T-helper 2 cell treated with Interferon-gamma antibody and Interleukin-4, amounts not matched to agents 5 μg/mL and 100 μg/mL, for 36 hours (primary cell): Measurements from ENCODE around the gene NABP2.
"Not testable (repeated sequence)": the region's sequence is repeated elsewhere in the genome, so short reads cannot be mapped to it uniquely, and the experiment has no call there.

Experiments
- DNase-seq: peaks from one replicate; pipeline ENCODE4 v3.0.0; 2021; ENCODE audit warnings: low spot score
- H3K27ac Mint-ChIP-seq: one replicate; pipeline ENCODE4 v1.8.0; 2021; ENCODE audit warnings: mild to moderate bottlenecking, mixed read lengths
- H3K27me3 Mint-ChIP-seq: one replicate; pipeline ENCODE4 v1.8.0; 2021; ENCODE audit warnings: low read depth, mixed read lengths
- H3K36me3 Mint-ChIP-seq: one replicate; pipeline ENCODE4 v1.8.0; 2021; ENCODE audit warnings: low read depth, mixed read lengths
- H3K4me1 Mint-ChIP-seq: one replicate; pipeline ENCODE4 v1.8.0; 2021; ENCODE audit warnings: low read depth, mixed read lengths
- H3K4me3 Mint-ChIP-seq: one replicate; pipeline ENCODE4 v1.8.0; 2022; ENCODE audit warnings: mild to moderate bottlenecking, moderate library complexity, mixed read lengths
- H3K9me3 Mint-ChIP-seq: one replicate; pipeline ENCODE4 v1.8.0; 2021; ENCODE audit warnings: mixed read lengths

Gene NABP2

DNA sequence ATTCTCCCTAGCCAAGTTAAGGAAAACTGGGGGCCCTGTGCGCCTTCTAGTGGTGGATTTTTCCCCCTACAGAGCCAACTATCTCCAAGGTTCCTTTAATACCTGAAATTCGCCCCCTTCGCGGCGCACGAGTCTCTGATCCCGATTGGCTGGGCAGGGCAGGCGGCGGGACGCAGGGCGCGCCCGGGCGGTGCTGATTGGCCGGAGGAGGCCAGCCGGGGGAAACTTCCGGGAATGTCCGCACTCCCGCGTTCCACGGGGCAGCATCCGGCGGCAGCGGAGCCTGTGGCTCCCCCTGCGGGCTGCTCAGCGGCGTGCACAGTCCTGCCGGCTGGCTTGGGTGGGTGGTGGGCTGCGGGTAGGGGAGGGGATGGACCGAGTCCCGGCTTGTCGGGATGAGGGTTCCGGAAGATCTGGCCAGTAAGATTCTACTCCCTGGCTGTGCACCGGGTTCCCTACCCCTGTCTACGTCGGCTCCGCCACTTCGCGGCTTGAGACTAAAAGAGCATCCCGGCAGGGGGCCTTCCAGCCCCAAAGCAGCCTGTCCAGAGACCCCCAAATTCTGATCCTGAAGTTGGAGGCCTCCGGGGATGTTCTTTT lies at the start of gene NABP2:
TSS of gene NABP2 (plus strand) at position 241 of the 600 bp plus-strand sequence. CDS start 515 bp downstream, outside the sequence.
- peak; percentile 97 for DNase-seq
- H3K27me3 Mint-ChIP-seq, result no peaks in the 10 kb centered on the region
- peaks cover 8% of the 10 kb centered on the region for H3K36me3 Mint-ChIP-seq
- peak within 1 kb of the TSS; percentile 100 for H3K4me3 Mint-ChIP-seq
- no peaks in the 10 kb centered on the region for H3K9me3 Mint-ChIP-seq
- H3K27ac Mint-ChIP-seq, result peak within 1 kb of the TSS; percentile 70
- H3K4me1 Mint-ChIP-seq, result peaks cover 40% of the 10 kb centered on the region

DNA sequence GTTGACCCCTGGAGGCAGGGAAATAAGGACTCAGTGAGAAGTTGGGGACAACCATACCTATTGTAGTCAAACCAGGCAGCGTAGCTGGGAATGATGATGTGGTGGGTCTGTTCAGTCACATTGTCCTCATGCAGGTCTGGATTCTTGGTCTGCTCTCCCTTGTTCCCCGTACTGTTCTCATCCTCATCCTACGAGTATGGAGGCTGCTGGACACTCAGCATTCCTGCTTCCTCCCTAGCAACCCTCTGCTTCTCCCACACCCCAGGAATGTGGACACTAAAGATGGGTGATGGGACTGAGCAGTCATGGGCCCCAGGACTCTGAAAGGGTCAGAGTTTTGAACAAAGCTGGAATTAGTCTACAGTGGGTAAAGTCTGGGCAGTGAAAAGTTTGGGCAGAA lies 45.8 kb upstream of the NABP2 start:
- Mint-ChIP-seq H3K9me3 (no peaks in the 10 kb centered on the region), H3K27me3 (no peaks in the 10 kb centered on the region), H3K4me1 (no peaks in the 10 kb centered on the region), H3K36me3 (peaks cover 66% of the 10 kb centered on the region), H3K4me3 (no peak overlapping the region), H3K27ac (no peak overlapping the region)
- no peak for DNase-seq

DNA sequence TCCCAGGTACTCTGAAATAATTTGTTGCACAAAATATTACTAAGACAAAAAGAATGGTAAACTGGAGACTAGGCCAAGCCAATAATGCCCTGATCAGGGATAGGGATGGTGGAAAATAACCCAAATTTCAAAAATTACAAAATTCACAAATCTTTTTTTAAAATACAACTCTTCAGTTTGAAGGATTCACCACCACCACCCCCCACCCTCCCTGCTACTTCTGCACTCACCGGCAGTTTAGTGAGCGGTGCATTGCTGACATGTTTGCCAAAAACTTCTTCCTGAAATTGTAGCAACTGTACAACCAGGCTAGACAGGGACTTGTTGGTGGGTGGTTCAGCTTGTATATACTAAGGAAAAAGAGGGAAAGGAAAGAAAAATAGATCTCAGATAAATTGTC lies 37.2 kb upstream of the NABP2 start:
- Mint-ChIP-seq H3K36me3 (peaks cover 45% of the 10 kb centered on the region), H3K4me3 (peak overlapping the region; percentile 91), H3K4me1 (peaks cover 32% of the 10 kb centered on the region), H3K9me3 (no peaks in the 10 kb centered on the region), H3K27me3 (no peaks in the 10 kb centered on the region), H3K27ac (no peak overlapping the region)
- no peak for DNase-seq

DNA sequence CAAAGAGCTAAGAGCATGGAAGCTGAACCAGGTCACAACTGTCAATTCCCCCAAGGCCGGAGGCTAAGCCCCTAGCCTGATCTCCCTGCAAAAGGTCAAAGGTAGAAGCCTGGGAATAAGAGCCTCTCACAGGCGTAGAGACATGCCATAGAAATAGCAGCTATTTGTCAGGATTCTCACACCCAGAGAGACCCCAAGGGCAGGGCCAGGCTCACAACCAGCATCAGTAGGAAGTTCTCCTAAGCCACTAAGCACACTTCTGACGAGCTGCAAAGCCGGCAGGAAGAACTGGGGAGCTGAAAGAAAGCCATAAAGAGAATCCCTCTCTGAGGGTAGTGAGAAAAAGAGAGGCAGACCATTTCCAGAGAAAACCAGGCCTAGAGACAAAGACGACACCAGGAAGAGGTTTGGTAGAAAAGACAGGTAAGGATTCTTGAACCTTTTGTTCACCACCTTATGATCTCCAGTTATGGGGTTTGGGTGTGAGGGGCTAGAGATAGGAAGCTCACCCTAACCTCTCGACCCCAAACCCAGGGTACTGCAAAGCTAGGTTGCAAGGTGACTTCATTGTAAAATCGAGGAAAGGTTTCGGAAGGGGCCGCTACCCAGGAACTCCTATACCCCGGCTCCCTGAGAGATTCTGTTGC lies 35.9 kb upstream of the NABP2 start:
- Mint-ChIP-seq H3K27me3 (no peaks in the 10 kb centered on the region), H3K36me3 (peaks cover 38% of the 10 kb centered on the region), H3K4me3 (peak overlapping the region; percentile 91), H3K27ac (peak overlapping the region; percentile 81), H3K9me3 (no peaks in the 10 kb centered on the region), H3K4me1 (peaks cover 41% of the 10 kb centered on the region)
- DNase-seq, result no peak

DNA sequence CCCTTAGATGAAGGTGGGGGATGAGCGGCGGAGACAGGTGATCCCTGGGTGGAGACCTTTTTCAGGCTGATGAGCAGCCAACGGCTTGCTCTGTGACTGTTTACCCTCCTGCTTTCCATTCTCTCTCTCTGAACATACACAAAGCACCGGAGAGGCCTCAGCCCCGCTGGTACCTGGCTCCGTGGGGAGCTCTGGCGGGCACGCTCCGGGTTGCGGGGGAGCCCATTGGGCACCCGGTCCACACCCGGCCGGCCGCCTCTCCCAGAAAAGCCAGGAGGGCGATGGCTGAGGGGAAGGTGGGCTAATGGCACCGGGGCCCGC lies 35.4 kb upstream of the NABP2 start:
- peaks cover 44% of the 10 kb centered on the region for H3K4me1 Mint-ChIP-seq
- H3K36me3 Mint-ChIP-seq, result peaks cover 37% of the 10 kb centered on the region
- no peaks in the 10 kb centered on the region for H3K9me3 Mint-ChIP-seq
- DNase-seq, result peak; percentile 7
- peak overlapping the region; percentile 91 for H3K4me3 Mint-ChIP-seq
- H3K27ac Mint-ChIP-seq, result peak overlapping the region; percentile 81
- no peaks in the 10 kb centered on the region for H3K27me3 Mint-ChIP-seq

DNA sequence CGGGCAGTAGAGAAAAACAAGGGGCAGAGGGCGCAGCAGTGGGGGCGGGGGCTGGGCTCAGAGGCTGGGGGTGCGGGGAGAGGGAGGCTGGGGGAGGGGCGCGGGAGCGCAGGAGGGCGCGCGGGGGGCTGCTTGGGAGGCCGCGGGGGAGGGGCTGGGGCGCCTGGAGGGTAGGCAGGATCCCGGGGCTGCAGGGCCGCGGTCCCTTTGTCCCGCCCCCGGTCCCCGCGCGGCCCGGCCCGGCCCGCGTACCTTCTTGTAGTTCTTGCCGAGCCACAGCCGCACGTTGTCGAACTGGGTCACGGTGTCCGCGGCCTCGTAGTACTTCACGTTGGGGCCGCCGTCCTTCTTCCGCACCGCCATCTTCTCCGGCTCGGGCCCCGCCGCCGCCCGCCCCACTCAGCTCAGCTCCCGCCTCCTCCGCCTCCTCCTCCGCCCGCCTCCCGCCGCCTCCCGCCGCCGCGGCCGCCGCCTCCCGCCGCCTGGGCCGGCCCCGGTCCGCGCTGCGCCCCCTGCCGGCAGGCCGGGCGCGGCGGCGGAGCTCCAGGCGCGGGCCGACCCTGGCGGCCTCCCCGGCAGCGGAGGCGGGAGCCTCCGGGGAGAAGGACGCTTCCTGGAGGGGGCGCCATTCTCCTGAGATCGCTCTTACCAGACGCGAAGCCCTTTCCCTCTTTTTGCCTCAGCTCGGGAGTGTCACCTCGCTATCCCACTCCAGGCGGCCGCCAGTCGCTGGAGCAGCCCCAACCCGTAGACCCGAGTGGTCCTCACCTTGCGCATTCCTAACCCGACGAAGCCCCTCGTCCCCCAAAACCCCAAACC lies 34.8 kb upstream of the NABP2 start, which contains the start of gene SMARCC2:
TSS of gene SMARCC2 (minus strand) at position 385 of the 819 bp plus-strand sequence. CDS start at position 363, 22 bp downstream.
- H3K4me3 Mint-ChIP-seq, result peak within 1 kb of the TSS; percentile 95
- DNase-seq, result peak; percentile 87
- peaks cover 34% of the 10 kb centered on the region for H3K36me3 Mint-ChIP-seq
- H3K27ac Mint-ChIP-seq, result peak within 1 kb of the TSS; percentile 99
- H3K9me3 Mint-ChIP-seq, result no peaks in the 10 kb centered on the region
- peaks cover 44% of the 10 kb centered on the region for H3K4me1 Mint-ChIP-seq
- no peaks in the 10 kb centered on the region for H3K27me3 Mint-ChIP-seq

DNA sequence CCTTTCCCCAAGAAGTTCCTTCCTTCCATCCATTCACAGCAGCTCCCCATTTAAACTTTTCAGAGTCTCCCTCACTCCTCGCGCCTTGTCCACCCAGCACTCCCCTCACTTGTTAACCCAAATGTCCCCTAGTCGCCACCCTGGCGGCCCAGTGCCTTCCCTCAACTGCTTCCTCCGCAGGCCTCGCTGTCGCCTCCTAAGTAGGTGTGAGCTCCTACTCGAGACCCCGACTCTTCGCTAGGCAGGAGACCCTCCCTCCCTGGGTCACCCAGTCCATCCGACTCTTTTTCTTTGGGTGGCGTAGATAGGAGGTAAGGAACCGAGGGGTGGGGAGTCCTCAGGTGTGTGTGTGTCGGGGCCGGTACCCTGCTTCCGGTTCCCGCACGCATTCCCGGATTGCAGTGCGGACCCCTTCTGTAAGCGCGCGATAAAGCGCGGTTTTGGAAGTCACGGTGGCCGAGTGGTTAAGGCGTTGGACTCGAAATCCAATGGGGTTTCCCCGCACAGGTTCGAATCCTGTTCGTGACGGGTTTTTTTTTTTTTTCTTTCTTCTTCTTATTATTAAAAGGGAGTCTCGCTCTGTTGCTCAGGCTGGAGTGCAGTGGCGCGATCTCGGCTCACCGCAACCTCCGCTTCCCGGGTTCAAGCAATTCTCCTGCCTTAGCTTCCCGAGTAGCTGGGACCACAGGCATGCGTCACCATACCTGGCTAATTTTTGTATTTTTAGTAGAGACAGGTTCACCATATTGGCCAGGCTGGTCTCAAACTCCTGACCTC lies 34.0 kb upstream of the NABP2 start:
- H3K36me3 Mint-ChIP-seq, result peaks cover 27% of the 10 kb centered on the region
- H3K27me3 Mint-ChIP-seq, result no peaks in the 10 kb centered on the region
- H3K4me3 Mint-ChIP-seq, result peak overlapping the region; percentile 95
- peaks cover 44% of the 10 kb centered on the region for H3K4me1 Mint-ChIP-seq
- peak overlapping the region; percentile 99 for H3K27ac Mint-ChIP-seq
- DNase-seq, result peak; percentile 86
- no peaks in the 10 kb centered on the region for H3K9me3 Mint-ChIP-seq

DNA sequence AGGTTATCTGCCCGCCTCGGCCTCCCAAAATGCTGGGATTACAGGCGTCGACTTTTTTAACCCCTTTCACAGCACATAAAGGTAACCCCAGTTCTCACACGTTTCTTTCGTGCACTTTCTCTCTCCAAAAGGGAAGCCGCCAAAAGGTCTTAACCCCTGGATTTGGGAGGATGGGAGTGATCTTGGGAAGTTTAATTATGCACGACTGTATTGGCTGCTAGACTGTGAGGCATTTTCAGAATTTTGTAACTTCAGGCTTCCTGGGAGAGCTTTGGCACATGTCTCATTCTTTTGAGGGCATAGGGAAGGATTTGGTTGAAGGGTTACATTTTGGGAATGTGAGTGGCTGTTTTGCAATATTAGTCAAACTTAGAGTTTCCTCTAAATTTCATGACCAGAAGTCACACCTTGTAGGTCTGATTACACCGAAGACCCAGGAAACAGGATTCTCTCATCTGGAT lies 33.4 kb upstream of the NABP2 start:
- Mint-ChIP-seq H3K36me3 (peaks cover 25% of the 10 kb centered on the region), H3K4me3 (peak overlapping the region; percentile 95), H3K27me3 (no peaks in the 10 kb centered on the region), H3K27ac (peak overlapping the region; percentile 99), H3K4me1 (peaks cover 44% of the 10 kb centered on the region), H3K9me3 (no peaks in the 10 kb centered on the region)
- no peak for DNase-seq

DNA sequence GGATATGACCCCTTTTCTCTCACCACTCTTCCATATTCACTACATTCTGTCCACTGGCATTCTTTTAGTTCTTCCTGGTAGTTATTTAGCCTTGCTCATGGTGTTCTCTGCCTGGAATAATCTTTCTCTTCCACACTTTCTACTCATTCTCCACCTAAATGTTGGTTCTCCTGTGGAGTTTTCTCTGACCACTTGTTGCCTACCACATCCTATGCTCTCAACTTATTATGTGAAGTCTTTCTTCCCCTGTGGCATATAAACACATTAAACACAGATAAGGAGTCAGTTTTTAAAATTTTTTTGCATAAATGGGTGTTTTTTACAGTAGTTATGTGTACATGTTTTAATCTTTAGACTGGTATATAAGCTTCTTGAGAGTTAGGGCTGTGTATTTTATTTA lies 31.6 kb upstream of the NABP2 start:
- no peaks in the 10 kb centered on the region for H3K27me3 Mint-ChIP-seq
- no peak for DNase-seq
- H3K9me3 Mint-ChIP-seq, result no peaks in the 10 kb centered on the region
- H3K4me3 Mint-ChIP-seq, result peak overlapping the region; percentile 5
- peak overlapping the region; percentile 17 for H3K27ac Mint-ChIP-seq
- peaks cover 12% of the 10 kb centered on the region for H3K36me3 Mint-ChIP-seq
- peaks cover 32% of the 10 kb centered on the region for H3K4me1 Mint-ChIP-seq

DNA sequence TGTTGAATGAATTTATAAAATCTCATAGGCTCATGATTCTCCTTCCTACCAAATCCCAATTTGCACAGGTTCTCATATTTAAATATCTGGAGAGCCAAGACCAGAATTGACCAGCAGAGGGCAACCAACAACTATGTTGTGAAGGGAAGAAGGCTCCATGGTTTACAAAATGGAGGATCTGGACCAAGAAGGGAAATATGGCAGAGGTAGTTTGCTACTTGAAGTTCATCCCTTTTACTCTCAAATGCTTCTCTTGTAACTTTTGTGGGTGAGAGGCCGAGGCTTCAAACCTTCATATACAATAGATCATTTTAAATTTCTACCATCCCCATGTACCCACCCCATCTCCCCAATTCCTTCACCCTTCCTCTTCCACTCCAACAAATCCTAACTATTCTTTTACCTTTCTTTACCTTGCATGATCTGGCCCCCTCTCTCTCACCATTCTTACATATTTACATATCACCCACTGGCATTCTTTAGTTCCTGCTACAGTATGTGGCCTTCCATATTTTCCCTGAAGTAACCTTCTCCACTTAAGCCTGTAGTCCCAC lies 31.0 kb upstream of the NABP2 start:
- peak overlapping the region; percentile 0 for H3K27ac Mint-ChIP-seq
- H3K4me3 Mint-ChIP-seq, result no peak overlapping the region
- H3K4me1 Mint-ChIP-seq, result peaks cover 27% of the 10 kb centered on the region
- H3K9me3 Mint-ChIP-seq, result no peaks in the 10 kb centered on the region
- H3K27me3 Mint-ChIP-seq, result no peaks in the 10 kb centered on the region
- peak; percentile 60 for DNase-seq
- H3K36me3 Mint-ChIP-seq, result peaks cover 7% of the 10 kb centered on the region

DNA sequence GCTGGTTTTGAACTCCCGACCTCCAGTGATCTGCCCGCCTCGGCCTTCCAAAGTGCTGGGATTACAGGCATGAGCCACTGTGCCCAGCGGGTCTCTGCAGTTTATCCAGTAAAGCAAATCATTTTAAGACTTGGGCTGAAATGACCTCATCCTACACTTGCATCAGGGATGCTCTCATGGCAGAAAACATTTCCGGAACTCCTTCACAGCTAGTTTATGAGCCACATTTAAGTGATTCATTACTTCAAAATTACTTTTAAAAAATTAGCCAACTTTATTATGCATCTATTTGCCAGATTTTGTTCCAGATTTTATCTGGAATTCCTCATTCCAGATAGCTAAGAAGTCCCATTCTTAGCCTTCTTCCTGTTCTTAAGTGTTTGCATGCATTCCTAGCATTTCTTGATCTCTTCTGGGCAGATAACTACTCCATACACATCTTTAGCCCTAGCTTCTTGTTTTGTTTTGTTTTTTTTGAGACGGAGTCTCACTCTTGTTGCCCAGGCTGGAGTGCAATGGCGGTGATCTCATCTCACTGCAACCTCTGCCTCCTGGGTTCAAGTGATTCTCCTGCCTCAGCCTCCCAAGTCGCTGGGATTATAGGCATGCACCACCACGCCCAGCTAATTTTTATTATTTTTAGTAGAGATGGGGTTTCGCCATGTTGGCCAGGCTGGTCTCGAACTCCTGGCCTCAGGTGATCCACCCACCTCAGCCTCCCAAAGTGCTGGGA lies 27.2 kb upstream of the NABP2 start:
- not testable (repeated sequence) for H3K27me3 Mint-ChIP-seq, H3K27ac Mint-ChIP-seq, H3K36me3 Mint-ChIP-seq, H3K9me3 Mint-ChIP-seq, DNase-seq, H3K4me3 Mint-ChIP-seq
- peaks cover 12% of the 10 kb centered on the region for H3K4me1 Mint-ChIP-seq

DNA sequence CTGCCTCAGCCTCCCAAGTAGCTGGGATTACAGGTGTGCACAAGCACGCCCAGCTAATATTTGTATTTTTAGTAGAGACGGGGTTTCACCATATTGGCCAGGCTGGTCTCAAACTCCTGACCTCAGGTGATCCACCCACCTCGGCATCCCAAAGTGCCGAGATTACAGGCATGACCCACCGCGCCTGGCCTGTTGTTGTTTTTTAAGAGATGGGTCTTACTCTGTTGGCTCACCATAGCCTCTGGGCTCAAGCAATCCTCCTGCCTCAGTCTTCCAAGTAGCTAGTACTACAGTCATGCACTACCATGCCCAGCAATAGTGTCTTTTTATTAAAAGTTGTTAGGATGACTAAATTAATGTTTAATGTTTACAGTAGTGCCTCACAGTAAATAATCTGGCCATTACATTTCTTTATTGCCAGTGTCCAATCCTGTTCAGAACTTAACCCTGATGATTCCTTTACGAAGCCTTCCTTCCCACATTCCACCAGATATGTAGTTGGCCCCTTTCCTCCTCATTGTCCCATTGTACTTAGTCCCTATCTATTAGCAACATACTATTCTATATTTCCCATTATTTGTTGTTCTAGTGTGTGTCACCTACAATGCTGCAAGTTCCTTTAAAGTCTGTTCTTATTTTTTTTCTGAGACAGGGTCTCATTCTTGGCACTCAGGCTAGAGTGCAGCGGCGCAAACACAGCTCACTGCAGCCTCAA lies 26.1 kb upstream of the NABP2 start:
- no peak for DNase-seq
- H3K9me3 Mint-ChIP-seq, result no peaks in the 10 kb centered on the region
- H3K36me3 Mint-ChIP-seq, result peaks cover 1% of the 10 kb centered on the region
- no peak overlapping the region for H3K27ac Mint-ChIP-seq
- no peaks in the 10 kb centered on the region for H3K27me3 Mint-ChIP-seq
- H3K4me1 Mint-ChIP-seq, result peaks cover 6% of the 10 kb centered on the region
- no peak overlapping the region for H3K4me3 Mint-ChIP-seq
